Activated CD8-positive, alpha-beta memory T cell treated with anti-CD3 and anti-CD28 coated beads, Interleukin-2, amount 10 ng/mL, durations not matched to agents 7 days and 5 days (primary cell): Measurements from ENCODE around the gene LPGAT1. TPM values are rescaled to one million over a fixed set of nuclear protein-coding genes. Genes with fewer than 3 reads are reported as not detected.

Experiments
- ATAC-seq: fragments of 150-1000 bp; cut with Tn5 transposase; one replicate; pipeline ENCODE4 v1.10.0; 2021; ENCODE audit warnings: moderate library complexity
- CTCF ChIA-PET: fragments of 350-600 bp; sonication (Branson Sonifier 250); formaldehyde crosslinking; loops from one replicate; lab custom pipeline; 2021; ENCODE audit warnings: antibody characterized with exemption; lab: Charles Lee
- DNase-seq: peaks from one replicate; pipeline ENCODE4 v3.0.0-alpha.2; 2020
- H3K27ac Mint-ChIP-seq: one replicate; pipeline ENCODE4 v1.8.0; 2021; ENCODE audit warnings: mild to moderate bottlenecking, mixed read lengths
- H3K27me3 Mint-ChIP-seq: one replicate; pipeline ENCODE4 v1.8.0; 2021; ENCODE audit warnings: mixed read lengths
- H3K36me3 Mint-ChIP-seq: one replicate; pipeline ENCODE4 v1.8.0; 2021; ENCODE audit warnings: mild to moderate bottlenecking, mixed read lengths
- H3K4me1 Mint-ChIP-seq: one replicate; pipeline ENCODE4 v1.8.0; 2021; ENCODE audit warnings: mixed read lengths
- H3K4me3 Mint-ChIP-seq: one replicate; pipeline ENCODE4 v1.8.0; 2021; ENCODE audit warnings: mild to moderate bottlenecking, moderate library complexity, mixed read lengths
- H3K9me3 Mint-ChIP-seq: one replicate; pipeline ENCODE4 v1.8.0; 2022; ENCODE audit warnings: low read depth, mixed read lengths
- total RNA-seq, 2 experiments: library from RNA; stranded (reverse); gene quantifications; one replicate each; pipeline ENCODE4 v1.2.3, GENCODE V29; 2021

Gene LPGAT1
- total RNA-seq, 2 experiments from 2014 or later, result 23.8 to 42.7 TPM

GRCh38 chr1:211742889-211743529, 87.6 kb downstream of the LPGAT1 start:
- ATAC-seq, result no peak
- Mint-ChIP-seq H3K27ac (no peak overlapping the region), H3K27me3 (no peaks in the 10 kb centered on the region), H3K36me3 (peaks cover 9% of the 10 kb centered on the region), H3K4me3 (no peak overlapping the region), H3K9me3 (no peaks in the 10 kb centered on the region), H3K4me1 (peaks cover 25% of the 10 kb centered on the region)
- no peak for DNase-seq
- CTCF ChIA-PET, result interaction anchor here (2.2 kb wide), 1 partner anchor 44 kb away, joined by 9 read pairs; no protein-coding TSS in a partner anchor

GRCh38 chr1:211742272-211742671, 88.3 kb downstream of the LPGAT1 start:
- Mint-ChIP-seq H3K9me3 (no peaks in the 10 kb centered on the region), H3K4me3 (no peak overlapping the region), H3K36me3 (peaks cover 4% of the 10 kb centered on the region), H3K4me1 (peaks cover 27% of the 10 kb centered on the region), H3K27me3 (no peaks in the 10 kb centered on the region), H3K27ac (no peak overlapping the region)
- DNase-seq (no peak), ATAC-seq (no peak)
- CTCF ChIA-PET, result interaction anchor here (2.2 kb wide), 1 partner anchor 43 kb away, joined by 9 read pairs; no protein-coding TSS in a partner anchor

- DNase-seq (no peak), ATAC-seq (no peak)
- H3K27ac Mint-ChIP-seq, result no peak overlapping the region
- H3K27me3 Mint-ChIP-seq, result no peaks in the 10 kb centered on the region
- H3K4me1 Mint-ChIP-seq, result peaks cover 27% of the 10 kb centered on the region
- H3K4me3 Mint-ChIP-seq, result no peak overlapping the region
- H3K9me3 Mint-ChIP-seq, result no peaks in the 10 kb centered on the region
- CTCF ChIA-PET, result interaction anchor here (0.8 to 2.2 kb wide), 2 partner anchors 11 to 43 kb away, joined by 4 to 9 read pairs; no protein-coding TSS in a partner anchor
- H3K36me3 Mint-ChIP-seq, result peaks cover 1% of the 10 kb centered on the region
These were observed 88.8 kb downstream of the LPGAT1 start for GRCh38 chr1:211741788-211742187.

DNA sequence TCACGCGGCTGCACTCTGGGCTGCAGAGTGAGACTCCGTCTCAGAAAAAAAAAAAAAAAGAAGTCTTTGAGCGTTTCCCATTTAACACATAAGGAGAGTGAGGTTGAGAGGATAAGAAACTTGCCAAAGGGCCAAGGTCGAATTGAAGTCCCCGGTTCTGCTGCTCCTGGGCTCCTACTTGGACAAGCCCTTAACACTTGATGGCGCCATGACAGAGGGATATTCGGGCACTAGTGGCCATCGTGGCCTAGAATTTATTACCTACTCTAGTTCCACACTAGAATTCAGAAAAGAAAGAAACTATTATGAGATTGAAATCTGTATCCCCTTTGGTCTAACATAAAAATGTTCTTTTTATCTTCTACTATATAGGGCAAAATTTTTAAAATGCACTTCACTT, 89.4 kb downstream of the LPGAT1 start:
- ATAC-seq, result no peak
- DNase-seq, result no peak
- no peak overlapping the region for H3K27ac Mint-ChIP-seq
- H3K9me3 Mint-ChIP-seq, result no peaks in the 10 kb centered on the region
- no peaks in the 10 kb centered on the region for H3K27me3 Mint-ChIP-seq
- no peak overlapping the region for H3K4me3 Mint-ChIP-seq
- CTCF ChIA-PET, result interaction anchor here (0.8 to 2.3 kb wide), 3 partner anchors 11 to 43 kb away, joined by 4 to 9 read pairs (median 9); no protein-coding TSS in a partner anchor
- no peaks in the 10 kb centered on the region for H3K36me3 Mint-ChIP-seq
- H3K4me1 Mint-ChIP-seq, result peaks cover 27% of the 10 kb centered on the region

DNA sequence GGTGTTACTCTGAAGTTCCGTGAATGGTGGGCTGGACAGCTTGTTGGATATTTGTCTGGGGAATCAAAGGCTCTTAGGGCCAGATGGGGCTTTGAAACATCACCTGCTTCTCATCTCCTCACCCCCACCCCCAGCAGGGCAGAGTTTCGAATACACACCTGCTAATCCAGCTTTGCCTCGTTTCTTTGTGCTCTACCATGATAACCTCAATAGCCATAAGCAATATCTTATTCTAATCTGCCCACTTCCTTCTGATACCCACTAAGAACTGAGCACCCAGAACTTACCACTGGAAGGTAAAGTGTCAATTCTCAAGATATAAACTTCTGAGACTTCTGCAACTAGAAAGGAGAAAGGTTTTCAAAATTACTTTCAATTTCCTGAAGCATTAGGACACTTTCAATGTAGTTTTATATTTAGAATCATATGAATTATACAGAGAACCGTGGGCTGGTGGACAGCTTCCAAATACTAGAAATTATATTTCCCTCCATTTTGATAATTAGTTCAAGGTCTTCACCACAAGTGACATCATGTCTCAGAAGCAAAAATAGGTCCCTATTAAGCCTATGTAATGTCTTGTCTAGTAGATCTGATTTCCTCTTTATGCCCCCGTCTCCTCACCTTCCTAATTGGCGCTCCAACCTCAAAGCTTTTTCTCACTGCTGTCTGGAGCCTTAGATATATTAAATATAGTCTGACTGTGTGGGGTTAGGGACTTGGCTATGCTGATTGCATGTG, 90.7 kb downstream of the LPGAT1 start:
- CTCF ChIA-PET, result interaction anchor here (1.2 to 2.3 kb wide), 3 partner anchors 41 to 94 kb away, joined by 5 to 9 read pairs (median 6); no protein-coding TSS in a partner anchor
- DNase-seq (no peak), ATAC-seq (peak; percentile 51)
- Mint-ChIP-seq H3K27me3 (peaks cover 2% of the 10 kb centered on the region), H3K36me3 (no peaks in the 10 kb centered on the region), H3K4me3 (peak overlapping the region; percentile 0), H3K9me3 (no peaks in the 10 kb centered on the region), H3K27ac (peak overlapping the region; percentile 24), H3K4me1 (peaks cover 27% of the 10 kb centered on the region)

DNA sequence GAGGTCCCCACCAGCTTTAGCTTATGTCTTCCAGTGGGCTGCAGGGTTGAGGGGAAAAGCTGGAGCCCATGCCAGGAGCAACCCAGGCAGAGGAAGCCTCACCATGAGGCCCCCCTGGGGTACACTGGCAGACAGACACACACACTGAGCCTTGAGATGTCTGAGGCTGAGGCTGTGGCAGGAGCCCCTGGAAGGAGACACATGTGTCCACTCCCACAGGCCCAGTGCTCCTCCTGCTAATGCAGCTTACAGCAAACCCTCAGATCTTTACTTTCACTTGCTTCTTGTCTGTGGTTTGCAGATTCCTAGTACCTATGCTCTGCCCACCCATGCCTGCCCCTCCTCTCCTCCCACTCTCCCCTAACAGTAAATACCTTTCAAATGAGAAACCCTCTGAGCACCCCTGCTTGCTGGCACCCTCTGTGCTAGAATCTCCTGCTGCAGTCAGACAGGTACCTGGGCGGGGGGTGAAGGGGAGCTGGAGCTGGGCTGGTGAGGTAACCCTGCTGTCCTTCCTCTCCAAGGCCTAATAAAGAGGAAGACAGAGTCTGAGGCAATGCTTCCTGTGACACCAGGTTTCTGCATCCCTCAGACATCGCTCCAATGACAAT, 91.8 kb downstream of the LPGAT1 start:
- peaks cover 27% of the 10 kb centered on the region for H3K4me1 Mint-ChIP-seq
- DNase-seq (peak; percentile 48), ATAC-seq (peak; percentile 69)
- peaks cover 5% of the 10 kb centered on the region for H3K27me3 Mint-ChIP-seq
- H3K27ac Mint-ChIP-seq, result no peak overlapping the region
- H3K36me3 Mint-ChIP-seq, result no peaks in the 10 kb centered on the region
- H3K4me3 Mint-ChIP-seq, result peak overlapping the region; percentile 0
- no peaks in the 10 kb centered on the region for H3K9me3 Mint-ChIP-seq
- CTCF ChIA-PET, result interaction anchor here (0.9 to 2.3 kb wide), 4 partner anchors 40 to 95 kb away, joined by 4 to 9 read pairs (median 6); no protein-coding TSS in a partner anchor

- ATAC-seq (peak; percentile 5), DNase-seq (no peak)
- peaks cover 5% of the 10 kb centered on the region for H3K27me3 Mint-ChIP-seq
- H3K4me3 Mint-ChIP-seq, result no peak overlapping the region
- CTCF ChIA-PET, result interaction anchor here (0.9 to 1.5 kb wide), 2 partner anchors 58 to 59 kb away, joined by 4 to 6 read pairs; no protein-coding TSS in a partner anchor
- H3K36me3 Mint-ChIP-seq, result no peaks in the 10 kb centered on the region
- H3K27ac Mint-ChIP-seq, result no peak overlapping the region
- H3K9me3 Mint-ChIP-seq, result no peaks in the 10 kb centered on the region
- H3K4me1 Mint-ChIP-seq, result peaks cover 27% of the 10 kb centered on the region
These were observed 92.4 kb downstream of the LPGAT1 start for GRCh38 chr1:211738096-211738690.

- CTCF ChIA-PET, result no interaction called here
- Mint-ChIP-seq H3K4me3 (no peak overlapping the region), H3K27ac (no peak overlapping the region), H3K36me3 (no peaks in the 10 kb centered on the region), H3K9me3 (no peaks in the 10 kb centered on the region), H3K27me3 (peaks cover 5% of the 10 kb centered on the region), H3K4me1 (peaks cover 27% of the 10 kb centered on the region)
- no peak for ATAC-seq
- no peak for DNase-seq
These were observed 93.2 kb downstream of the LPGAT1 start for GRCh38 chr1:211737115-211738035.

DNA sequence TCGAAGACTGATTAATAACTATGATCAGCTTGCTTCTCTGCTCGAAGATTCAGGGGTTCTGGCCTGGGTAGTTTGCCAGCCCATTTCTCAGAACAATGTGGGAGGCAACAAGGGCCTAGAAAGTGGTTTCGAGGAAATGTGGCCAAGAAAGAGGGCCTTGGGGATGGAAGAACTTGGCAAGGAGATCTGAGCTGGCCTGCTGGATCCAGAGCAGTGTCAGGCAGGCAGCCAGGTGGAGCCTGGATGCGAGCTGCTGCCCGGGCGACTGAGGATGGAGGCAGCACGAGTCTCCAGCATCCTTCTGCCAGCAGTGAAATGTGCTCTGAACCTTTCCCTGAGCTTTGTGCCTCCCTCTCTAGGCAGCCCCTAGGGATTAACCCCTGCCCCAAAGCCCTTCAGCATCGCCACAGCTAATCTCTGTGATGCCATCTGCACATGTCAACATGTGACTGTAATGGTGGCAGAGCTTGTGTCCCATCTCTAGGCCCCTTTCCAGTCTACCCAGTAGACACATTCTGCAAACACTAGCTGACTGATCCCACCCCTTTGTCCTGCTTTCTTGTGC, 94.1 kb downstream of the LPGAT1 start:
- DNase-seq (no peak), ATAC-seq (no peak)
- Mint-ChIP-seq H3K27ac (no peak overlapping the region), H3K4me1 (peaks cover 27% of the 10 kb centered on the region), H3K9me3 (no peaks in the 10 kb centered on the region), H3K27me3 (peaks cover 5% of the 10 kb centered on the region), H3K4me3 (no peak overlapping the region), H3K36me3 (no peaks in the 10 kb centered on the region)
- CTCF ChIA-PET, result interaction anchor here (0.8 to 1.0 kb wide), 2 partner anchors 38 to 56 kb away, joined by 4 read pairs; no protein-coding TSS in a partner anchor

DNA sequence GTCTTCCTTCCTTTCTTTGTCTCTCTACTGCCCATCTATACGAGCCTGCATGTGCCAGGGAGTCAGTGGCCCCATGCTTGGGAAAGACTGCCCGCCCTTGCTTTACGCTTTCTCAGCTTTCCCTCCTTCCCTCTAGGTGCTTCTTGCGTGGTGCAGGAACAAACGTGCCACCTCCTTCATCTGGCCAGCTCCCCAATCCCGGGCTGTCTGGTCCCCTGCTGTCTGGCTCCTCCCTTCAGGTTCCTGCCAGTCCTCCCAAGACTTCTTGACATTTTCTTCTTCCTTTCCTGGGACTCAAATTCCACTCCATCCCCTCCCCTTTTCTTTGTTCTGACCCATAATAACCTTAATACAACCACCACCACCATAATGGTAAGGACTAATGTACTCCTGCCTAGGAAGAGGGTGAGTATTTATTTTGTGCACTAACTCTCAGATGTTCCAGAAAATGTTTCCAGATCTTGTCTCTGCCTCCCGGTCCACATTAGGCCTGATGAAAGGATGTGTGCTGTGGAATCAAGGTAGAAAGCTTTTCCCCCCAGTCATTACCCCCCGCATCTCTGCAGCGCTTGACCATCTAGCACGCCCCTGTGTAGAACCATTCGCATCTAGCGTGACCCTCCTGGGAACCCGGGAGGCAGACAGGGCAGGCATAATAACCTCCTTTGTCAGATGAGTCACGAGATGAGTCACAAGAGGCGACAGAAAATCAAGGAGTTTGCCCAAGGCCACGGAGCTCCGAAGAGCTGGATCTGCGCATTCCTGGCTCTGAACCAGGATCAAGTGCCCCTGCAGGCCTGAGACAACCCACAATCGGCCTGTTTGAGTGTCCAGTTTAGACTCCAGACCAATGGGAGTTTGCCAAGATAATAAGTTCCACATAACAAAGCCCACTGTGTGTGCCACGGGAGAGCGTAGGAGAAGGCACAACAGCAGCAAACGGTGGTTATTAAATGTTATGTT, 95.1 kb downstream of the LPGAT1 start:
- Mint-ChIP-seq H3K27ac (no peak overlapping the region), H3K9me3 (no peaks in the 10 kb centered on the region), H3K27me3 (peaks cover 5% of the 10 kb centered on the region), H3K4me1 (peaks cover 26% of the 10 kb centered on the region), H3K36me3 (no peaks in the 10 kb centered on the region), H3K4me3 (no peak overlapping the region)
- DNase-seq (no peak), ATAC-seq (no peak)
- CTCF ChIA-PET, result interaction anchor here (0.8 to 1.0 kb wide), 2 partner anchors 37 to 55 kb away, joined by 4 read pairs; no protein-coding TSS in a partner anchor

DNA sequence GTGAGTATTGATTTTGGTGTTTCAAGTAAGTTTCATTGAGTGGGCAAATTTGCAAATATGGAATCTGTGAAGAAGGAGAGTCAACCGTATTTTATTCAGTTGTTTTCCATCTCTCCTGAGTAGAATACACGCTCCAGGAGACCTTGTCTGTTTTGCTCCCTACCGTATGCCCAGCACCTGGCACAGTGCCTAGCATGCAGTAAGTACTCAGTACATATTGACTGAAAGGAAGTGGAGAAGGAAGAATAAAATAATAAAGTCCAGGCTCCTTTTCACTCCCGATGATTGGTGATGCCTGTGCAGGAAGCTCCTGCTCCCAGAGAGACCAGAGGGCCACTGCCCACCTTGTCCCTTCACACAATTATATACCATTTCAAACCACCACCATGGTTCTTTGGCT, 95.8 kb downstream of the LPGAT1 start:
- no peak for ATAC-seq

More for the DNA sequence above, 95.8 kb downstream of the LPGAT1 start:
- Mint-ChIP-seq H3K4me1 (peaks cover 19% of the 10 kb centered on the region), H3K9me3 (no peaks in the 10 kb centered on the region), H3K27ac (no peak overlapping the region), H3K36me3 (no peaks in the 10 kb centered on the region), H3K4me3 (no peak overlapping the region), H3K27me3 (peaks cover 5% of the 10 kb centered on the region)
- CTCF ChIA-PET, result no interaction called here
- no peak for DNase-seq
